ENCODE data around the gene BMX. TPM values are rescaled to one million over a fixed set of nuclear protein-coding genes. Genes with fewer than 3 reads are reported as not detected.

BMX gene
- total RNA-seq, 1 experiment from 2014 or later, result not detected

GRCh38 chrX:15511563-15511962, 11.0 kb downstream of the BMX start:
- H3K18ac ChIP-seq (ENCODE audit: insufficient read length, low read depth, low read length), result no peak overlapping the region
- H3K27me3 ChIP-seq (ENCODE audit: insufficient read depth, low read length), result no peaks in the 10 kb centered on the region
- no peak overlapping the region for H3K4me2 ChIP-seq (ENCODE audit: insufficient read depth, insufficient read length, low read length)
- no peak overlapping the region for H3K27ac ChIP-seq (ENCODE audit: insufficient read length, low read depth, low read length)
- no peaks in the 10 kb centered on the region for H3K9me3 ChIP-seq (ENCODE audit: control insufficient read depth, low read depth, low read length)
- no peak overlapping the region for H3K4ac ChIP-seq (ENCODE audit: low read depth, low read length)
- no peak overlapping the region for H2BK12ac ChIP-seq (ENCODE audit: insufficient read length, low read depth, low read length)
- H4K5ac ChIP-seq (ENCODE audit: insufficient read length, low read depth, low read length), result no peak overlapping the region
- no peak overlapping the region for H3K23ac ChIP-seq (ENCODE audit: insufficient read length, low read depth, low read length)
- WGBS (ENCODE audit: extremely low coverage, insufficient read length, low lambda C conversion rate), result no CpG with 5 or more reads among the region's 1 CpG
- H3K23me2 ChIP-seq (ENCODE audit: insufficient read length, low read depth, low read length, poor library complexity, severe bottlenecking), result no peaks in the 10 kb centered on the region
- no peak overlapping the region for H2BK120ac ChIP-seq (ENCODE audit: low read depth, low read length, poor library complexity, severe bottlenecking)
- H4K20me1 ChIP-seq (ENCODE audit: control insufficient read depth, insufficient read depth, insufficient read length), result no peaks in the 10 kb centered on the region
- Mint-ChIP-seq H3K27ac (no peak overlapping the region), H3K9me3 (no peaks in the 10 kb centered on the region), H3K4me3 (no peak overlapping the region), H3K27me3 (ENCODE audit: low read depth) (no peaks in the 10 kb centered on the region), H3K4me1 (peaks cover 8 to 10% of the 10 kb centered on the region in 2 experiments), H3K36me3 (ENCODE audit: insufficient read depth in 1 of 3, low read depth in 3 of 3) (no peaks in the 10 kb centered on the region)
- no peaks in the 10 kb centered on the region for H3K79me2 ChIP-seq (ENCODE audit: insufficient read depth, low read length)
- H2BK20ac ChIP-seq (ENCODE audit: low read depth, low read length, poor library complexity, severe bottlenecking), result no peak overlapping the region
- no peak overlapping the region for H2BK5ac ChIP-seq (ENCODE audit: insufficient read length, low read length)
- H2BK15ac ChIP-seq (ENCODE audit: low read depth, low read length), result no peak overlapping the region
- no peak for TF ChIP-seq CTCF (conservative IDR thresholded peaks at IDR 0.05)
- H3K56ac ChIP-seq (ENCODE audit: insufficient read length, low read depth, low read length), result no peak overlapping the region
- H3K79me1 ChIP-seq (ENCODE audit: insufficient read depth, low read depth, low read length, poor library complexity, severe bottlenecking), result no peaks in the 10 kb centered on the region
- H3K4me1 ChIP-seq (ENCODE audit: insufficient read depth, low read length), result no peaks in the 10 kb centered on the region
- no peak overlapping the region for H4K8ac ChIP-seq (replicated peaks; ENCODE audit: insufficient read length, low read depth, low read length)
- H2AFZ ChIP-seq (ENCODE audit: low read length), result no peak overlapping the region
- H3T11ph ChIP-seq (ENCODE audit: low read length), result no peak overlapping the region
- H3K9ac ChIP-seq (ENCODE audit: extremely low read depth, insufficient read length, low read length), result no peak overlapping the region
- peak; percentile 32 for DNase-seq
- no peak overlapping the region for H4K91ac ChIP-seq (ENCODE audit: insufficient read length, low read depth, low read length)
- no peak overlapping the region for H3K14ac ChIP-seq (ENCODE audit: insufficient read depth, low read length)
- H2AK5ac ChIP-seq (ENCODE audit: insufficient read length, low read length), result no peak overlapping the region

Data from H9 (cell line).